Measurements from ENCODE around the gene RNF151.

DNA sequence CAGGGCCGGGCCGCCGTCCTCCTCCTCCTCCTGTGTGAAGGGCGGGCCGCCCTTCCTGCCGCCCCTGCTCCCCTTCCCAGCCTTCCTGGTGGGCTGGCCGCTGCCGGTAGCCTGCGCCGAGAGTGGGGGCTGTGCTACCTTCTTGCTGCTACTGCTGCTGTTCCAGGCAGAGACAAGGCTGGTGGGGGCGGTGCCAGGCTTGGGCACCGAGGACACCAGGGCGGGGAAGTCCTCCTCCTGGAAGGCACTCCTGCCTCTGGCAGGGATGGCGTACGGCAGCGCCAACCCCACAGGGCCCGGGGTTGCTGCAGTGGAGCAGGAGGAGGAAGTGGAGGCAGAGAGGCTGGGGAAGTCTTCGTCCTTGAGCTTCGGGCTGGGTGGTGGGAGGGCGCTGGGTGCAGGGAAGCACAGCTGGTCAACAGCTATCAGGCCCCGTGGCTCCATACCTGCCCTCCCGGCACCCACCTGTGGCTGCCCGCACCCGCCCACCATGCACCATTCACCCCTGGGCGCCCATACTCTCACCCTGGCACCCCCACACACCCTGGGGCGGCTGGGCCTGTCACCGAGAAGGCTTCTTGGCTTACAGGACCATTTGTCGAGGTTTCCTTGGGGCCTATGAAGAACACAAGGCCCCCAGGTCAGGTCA lies 33.3 kb downstream of the RNF151 start:
- TF ChIP-seq, protein P1, sequence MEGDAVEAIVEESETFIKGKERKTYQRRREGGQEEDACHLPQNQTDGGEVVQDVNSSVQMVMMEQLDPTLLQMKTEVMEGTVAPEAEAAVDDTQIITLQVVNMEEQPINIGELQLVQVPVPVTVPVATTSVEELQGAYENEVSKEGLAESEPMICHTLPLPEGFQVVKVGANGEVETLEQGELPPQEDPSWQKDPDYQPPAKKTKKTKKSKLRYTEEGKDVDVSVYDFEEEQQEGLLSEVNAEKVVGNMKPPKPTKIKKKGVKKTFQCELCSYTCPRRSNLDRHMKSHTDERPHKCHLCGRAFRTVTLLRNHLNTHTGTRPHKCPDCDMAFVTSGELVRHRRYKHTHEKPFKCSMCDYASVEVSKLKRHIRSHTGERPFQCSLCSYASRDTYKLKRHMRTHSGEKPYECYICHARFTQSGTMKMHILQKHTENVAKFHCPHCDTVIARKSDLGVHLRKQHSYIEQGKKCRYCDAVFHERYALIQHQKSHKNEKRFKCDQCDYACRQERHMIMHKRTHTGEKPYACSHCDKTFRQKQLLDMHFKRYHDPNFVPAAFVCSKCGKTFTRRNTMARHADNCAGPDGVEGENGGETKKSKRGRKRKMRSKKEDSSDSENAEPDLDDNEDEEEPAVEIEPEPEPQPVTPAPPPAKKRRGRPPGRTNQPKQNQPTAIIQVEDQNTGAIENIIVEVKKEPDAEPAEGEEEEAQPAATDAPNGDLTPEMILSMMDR (IDR thresholded peaks at IDR 0.05) = no peak
- no peak for TF ChIP-seq EZH2 (IDR thresholded peaks at IDR 0.05; ENCODE audit: borderline replicate concordance, insufficient read depth, low read depth, low read length, poor library complexity, severe bottlenecking)

Measured in B cell (primary cell).